Left colon (tissue), 2 donors: Measurements from ENCODE around the gene CHURC1. TPM values are rescaled to one million over a fixed set of nuclear protein-coding genes. Genes with fewer than 3 reads are reported as not detected.
"Not testable (repeated sequence)": the region's sequence is repeated elsewhere in the genome, so short reads cannot be mapped to it uniquely, and the experiment has no call there.

ENCODE experiments used
- ATAC-seq: fragments of 200-7000 bp; cut with Tn5 transposase; one replicate; pipeline ENCODE4 v1.9.1; 2020; ENCODE audit warnings: mild to moderate bottlenecking, moderate library complexity
- DNase-seq, 2 donors: peaks; one replicate each; pipeline ENCODE4 v3.0.0-alpha.2; 2020
- intact Hi-C, 2 donors: fragments of 100-400 bp; cut with DNase I in 1 of 2; cut with micrococcal nuclease in 1 of 2; formaldehyde crosslinking; loops; one replicate each; pipeline versions ENCODE4 v1.11.2 to v1.14.0; 2022; cut with DNase I, micrococcal nuclease
- total RNA-seq, 2 donors: library from RNA; stranded (reverse); fragmentation: NEBNext Ultra II Directional; extraction: Animal tissue kit (Norgen Biotek cat#: 25700); gene quantifications; one replicate each; pipeline ENCODE4 v1.2.1, GENCODE V29; 2021
- donor health status: DM: no; HTN: no; CAD: no.
- donor health status: DM: yes; HTN: yes; CAD: no.

Gene CHURC1
- total RNA-seq, 2 donors from 2014 or later = 48.6 to 50.8 TPM

DNA sequence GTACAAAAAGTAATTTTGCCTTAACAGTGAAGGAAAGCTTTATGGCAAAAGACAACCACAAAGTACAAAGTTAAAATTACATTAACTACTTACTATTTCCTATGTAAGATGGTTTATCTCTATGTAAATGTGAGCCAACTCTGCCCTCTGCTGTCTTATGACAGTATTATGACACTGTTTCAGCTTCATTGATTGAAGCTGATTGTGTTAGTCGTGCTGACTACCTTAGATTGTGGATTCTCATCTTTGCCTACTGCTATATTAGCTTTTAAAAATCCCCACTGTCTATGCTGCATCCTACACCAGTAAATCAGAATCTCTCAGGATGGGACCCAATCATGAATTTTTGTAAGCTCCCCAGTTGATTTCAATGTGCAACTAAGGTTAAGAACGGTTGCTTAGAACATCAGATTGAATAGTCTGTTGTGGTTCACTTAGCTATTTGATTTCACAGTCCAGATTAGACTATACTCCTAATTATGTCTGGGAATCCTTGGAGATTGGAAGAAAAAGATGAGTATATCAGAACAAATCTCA is 22.3 kb upstream of the CHURC1 start:
- no peak for DNase-seq
- intact Hi-C loops = loop anchor here in 1 of 2 donors (10.0 kb wide), 1 partner anchor 67 kb away; no protein-coding TSS in a partner anchor

DNA sequence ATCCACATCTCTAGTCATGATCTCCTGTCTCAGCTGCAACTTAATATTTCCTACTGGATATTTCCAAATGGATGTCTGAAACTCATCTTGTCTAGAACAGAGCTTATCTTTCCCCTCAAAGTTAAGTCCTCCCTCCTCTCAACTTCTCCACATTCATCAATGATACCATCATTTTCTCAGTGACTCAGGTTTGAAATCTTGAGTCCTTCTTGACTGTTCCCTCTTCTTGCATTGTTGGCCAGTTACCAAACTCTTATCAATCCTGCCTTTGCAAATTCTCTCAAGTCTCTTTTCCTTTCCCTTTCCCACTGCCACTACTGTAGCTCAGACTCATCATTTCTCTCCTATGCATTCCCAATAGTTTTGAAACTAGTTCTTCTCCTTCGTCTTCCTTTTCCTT is 14.3 kb upstream of the CHURC1 start:
- DNase-seq (no peak), ATAC-seq (no peak)
- intact Hi-C loops = loop anchor here in 1 of 2 donors (10.0 kb wide), 1 partner anchor 75 kb away; no protein-coding TSS in a partner anchor

More for the DNA sequence above, 22.3 kb upstream of the CHURC1 start:
- ATAC-seq = peak; percentile 92

DNA sequence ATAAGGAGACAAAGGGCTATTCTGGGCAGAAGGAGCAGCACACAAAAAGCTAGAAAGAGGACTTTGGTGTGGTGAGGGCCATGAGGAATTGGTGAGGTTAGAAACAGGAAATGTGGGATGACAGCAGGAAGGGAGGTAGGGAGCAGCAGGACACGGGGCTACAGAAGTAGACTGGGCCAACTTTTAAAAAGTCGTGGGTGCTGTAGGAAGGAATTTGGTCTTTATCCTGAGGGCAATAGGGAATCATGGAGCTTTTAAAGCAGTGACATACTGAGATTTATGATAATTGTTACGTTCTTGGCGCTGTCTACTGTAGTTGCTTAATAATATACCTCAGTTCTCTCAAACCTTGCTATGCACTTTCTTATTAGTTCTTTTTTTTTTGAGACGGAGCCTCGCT is 8.2 kb upstream of the CHURC1 start:
- intact Hi-C loops = no loop called here
- no peak for DNase-seq

DNA sequence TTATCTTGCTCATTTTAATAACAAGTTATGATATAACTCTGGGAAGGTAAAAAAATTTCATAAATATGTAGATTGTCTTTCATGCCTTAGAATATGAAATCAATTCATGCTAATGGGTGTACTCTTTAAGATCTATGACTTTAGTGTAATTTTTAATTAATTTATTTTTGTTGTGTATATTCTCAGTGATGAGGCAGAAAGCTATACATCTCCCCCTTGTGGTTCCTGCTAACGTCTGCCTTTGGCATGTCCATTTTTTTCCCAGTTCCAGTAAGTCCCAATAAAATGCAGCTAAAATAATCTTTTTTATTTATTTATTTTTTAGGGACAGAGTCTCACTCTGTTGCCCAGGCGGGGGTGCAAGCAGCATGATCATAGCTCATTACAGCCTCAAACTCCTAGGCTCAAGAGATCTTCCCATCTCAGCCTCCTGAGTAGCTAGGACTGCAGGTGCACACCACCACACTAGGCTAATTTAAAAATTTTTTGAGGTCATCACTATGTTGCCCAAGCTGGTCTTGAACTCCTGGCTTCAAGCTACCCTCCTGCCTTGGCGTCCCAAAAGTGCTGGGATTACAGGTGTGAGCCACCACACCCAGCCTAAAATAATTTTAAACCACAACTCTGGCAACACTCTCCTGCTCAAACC is 3.3 kb upstream of the CHURC1 start:
- DNase-seq = no peak
- ATAC-seq = no peak
- intact Hi-C loops = no loop called here

More for the DNA sequence above, 8.2 kb upstream of the CHURC1 start:
- ATAC-seq = no peak

DNA sequence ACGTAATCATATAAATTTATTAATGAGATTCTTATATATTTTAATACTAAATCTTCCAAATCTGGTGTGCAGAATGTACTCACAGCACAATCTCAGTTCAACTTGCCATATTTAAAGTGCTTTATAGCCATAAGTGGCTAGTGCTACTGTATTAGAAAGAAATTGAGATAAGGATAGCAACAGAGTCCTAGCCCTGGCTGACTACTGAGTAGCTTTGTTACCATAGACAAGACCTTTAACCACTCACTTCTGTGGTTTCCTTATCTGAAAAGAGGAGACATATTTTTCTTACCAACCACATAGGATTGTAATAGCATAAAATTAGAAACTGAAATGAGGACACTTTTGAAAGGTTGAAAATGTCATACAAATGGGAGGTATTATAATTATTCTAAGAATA is 2.0 kb upstream of the CHURC1 start:
- DNase-seq = no peak
- no peak for ATAC-seq
- intact Hi-C loops = no loop called here

DNA sequence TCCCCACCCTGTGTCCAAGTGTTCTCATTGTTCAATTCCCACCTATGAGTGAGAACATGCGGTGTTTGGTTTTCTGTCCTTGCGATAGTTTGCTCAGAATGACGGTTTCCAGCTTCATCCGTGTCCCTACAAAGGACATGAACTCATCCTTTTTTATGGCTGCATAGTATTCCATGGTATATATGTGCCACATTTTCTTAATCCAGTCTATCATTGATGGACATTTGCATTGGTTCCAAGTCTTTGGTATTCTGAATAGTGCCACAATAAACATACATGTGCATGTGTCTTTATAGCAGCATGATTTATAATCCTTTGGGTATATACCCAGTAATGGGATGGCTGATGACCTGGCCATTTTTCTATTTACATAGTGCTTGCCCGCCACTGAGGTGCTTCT is 778 bp upstream of the CHURC1 start:
- peak; percentile 5 for ATAC-seq
- intact Hi-C loops, DNase-seq: not testable (repeated sequence)

DNA sequence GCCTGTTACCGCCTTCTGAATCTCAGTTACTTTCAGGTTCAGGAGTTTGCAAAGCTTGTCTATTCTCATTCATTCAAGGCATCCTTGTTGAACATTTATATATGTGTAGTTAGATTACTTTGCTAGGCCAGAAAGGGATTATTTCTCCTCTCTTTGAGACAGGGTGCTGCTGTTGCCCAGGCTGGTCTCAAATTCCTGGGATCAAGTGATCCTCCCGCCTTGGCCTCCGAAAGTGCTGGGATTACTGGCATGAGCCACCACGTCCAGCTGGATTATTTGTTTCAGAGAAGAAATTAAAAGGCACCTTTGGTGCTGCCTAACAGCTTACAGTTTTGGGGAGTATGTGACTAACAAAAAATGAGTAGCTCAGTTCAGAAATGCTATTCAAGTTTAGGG is 772 bp downstream of the CHURC1 start:
- intact Hi-C loops = no loop called here
- ATAC-seq = no peak
- DNase-seq = no peak

DNA sequence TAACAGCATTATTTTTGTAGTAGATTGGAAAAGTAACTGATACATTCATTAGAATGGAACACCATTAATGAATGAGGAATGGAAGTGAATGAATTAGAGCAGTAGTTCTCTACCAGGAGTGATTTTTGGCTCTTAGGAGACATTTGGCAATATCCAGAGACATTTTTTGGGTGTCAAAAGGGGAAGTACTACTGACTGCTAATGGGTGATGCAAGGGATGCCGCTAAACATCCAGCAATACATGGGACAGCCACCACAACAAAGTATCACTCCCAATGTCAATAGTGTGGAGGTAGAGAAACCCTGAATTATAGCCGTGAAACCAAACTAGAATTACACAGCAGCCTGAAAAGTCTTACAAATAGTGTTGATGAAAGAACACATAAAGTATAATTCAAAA is 1.5 kb downstream of the CHURC1 start:
- DNase-seq (no peak), ATAC-seq (no peak)
- intact Hi-C loops = no loop called here

DNA sequence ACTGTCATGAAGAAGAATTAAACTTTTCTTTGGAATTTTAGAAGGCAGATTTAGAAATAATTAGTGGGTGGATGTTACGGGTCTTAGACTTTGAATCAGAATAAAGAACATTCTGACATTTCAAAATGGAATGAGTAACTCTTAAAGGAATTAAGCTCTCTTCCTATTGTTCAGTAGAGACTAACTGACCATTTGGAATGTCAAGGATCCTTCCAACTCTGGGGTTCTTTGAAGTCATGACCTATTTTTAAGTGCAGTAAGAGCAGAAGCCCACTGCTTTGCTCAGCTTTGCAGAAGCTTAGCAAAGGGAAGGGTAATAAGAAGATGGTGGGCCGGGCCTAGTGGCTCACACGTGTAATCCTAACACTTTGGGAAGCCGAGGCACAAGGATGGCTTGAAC is 4.0 kb downstream of the CHURC1 start:
- ATAC-seq = no peak
- intact Hi-C loops = no loop called here
- DNase-seq = no peak

DNA sequence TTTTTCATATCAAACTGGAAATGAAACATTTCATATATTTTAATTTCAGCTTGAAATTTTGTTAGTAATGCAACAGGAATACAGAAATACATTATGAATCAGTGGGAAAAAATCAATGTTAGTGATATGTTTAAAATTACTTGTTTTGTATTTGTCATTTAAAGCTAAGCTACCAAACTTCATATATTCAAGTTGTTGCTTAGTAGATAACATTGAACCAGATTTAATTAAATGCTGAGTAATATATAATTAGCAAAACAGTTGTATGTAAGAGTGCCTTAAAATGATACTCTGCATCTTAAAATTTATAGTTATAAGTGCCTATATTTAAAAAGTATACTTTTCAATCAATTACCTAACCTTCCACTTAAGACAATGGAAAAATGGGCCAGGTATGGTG is 5.0 kb downstream of the CHURC1 start:
- DNase-seq (no peak), ATAC-seq (no peak)
- intact Hi-C loops = no loop called here

DNA sequence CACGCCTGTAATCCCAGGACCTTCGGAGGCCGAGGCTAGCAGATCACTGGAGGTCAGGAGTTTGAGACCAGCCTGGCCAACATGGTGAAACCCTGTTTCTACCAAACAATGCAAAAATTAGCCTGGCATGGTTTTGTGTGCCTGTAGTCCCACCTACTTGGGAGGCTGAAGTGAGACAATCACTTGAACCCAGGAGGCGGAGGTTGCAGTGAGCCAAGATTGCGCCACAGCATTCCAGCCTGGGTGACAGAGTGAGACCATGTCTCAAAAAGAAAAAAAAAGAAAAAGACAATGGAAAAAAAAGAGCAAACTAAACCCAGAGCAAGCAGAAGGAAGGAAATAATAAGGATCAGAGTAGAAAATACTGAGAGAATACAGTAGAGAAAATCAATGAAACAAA is 5.4 kb downstream of the CHURC1 start:
- DNase-seq = no peak
- no peak for ATAC-seq
- intact Hi-C loops = no loop called here

DNA sequence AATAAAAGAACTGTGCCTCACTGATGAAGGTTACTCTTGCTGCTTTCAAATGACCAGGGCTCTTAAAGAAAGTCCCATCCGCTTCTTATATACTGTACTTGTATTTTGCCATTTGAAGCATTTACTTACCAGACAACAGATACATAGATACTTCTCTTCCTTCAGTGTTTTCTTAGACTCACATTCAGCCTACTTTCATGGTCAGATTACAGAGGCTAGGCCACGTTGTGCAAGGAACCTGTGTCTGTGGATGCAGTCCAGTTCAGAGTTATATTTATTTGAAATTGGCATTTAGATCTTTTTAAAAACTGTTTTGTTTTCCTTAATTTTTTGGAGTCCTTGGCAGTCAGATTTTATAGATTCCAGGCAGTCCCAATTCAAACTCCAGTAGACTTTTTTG is 6.2 kb downstream of the CHURC1 start:
- no peak for DNase-seq
- intact Hi-C loops = no loop called here
- ATAC-seq = no peak

DNA sequence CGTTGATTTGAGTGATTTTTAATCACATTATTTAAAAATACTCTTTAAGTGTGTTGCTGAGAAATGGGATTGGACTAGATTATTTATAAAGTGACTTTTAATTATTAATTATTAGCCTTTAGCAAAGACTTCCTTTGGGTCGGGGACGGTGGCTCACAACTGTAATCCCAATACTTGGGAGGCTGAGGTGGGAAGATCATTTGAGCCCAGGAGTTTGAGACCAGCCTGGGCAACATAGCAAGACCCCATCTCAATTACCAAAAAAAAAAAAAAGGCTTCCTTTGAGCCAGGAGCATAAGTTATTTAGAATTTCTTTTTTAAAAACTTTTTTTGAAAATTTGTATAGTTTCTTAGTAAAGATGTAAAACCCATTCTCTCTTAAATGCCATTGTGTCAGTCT is 8.8 kb downstream of the CHURC1 start:
- intact Hi-C loops = no loop called here
- ATAC-seq (no peak), DNase-seq (no peak)

DNA sequence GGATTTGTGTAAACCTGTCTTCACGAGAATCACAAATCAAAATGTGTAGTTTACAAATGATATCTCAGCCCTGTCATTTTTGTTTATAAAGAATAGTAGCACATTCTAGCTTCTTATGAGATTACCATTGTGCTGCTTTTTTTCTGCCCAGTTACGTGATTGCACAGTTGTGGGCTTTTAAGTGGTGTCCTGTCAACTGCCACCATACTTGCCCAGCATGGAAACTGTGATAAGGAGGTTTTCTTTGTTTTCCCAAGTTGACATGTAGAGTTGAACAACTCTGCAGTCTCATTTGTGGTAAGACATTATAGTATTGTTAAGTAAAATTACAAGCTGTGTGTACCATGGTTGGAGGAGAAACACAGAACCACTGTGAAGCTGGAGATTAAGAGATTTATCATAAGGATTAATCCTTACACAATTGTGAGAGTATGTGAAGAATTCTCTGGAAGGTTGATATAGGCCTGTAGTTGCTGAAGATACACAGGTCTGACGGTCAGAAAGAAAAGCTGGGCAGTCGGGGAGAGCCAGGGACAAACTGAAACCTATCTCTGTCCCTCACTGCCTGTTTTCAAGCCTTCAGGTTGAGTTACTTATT is 12.2 kb downstream of the CHURC1 start:
- DNase-seq (no peak), ATAC-seq (no peak)
- intact Hi-C loops = no loop called here

DNA sequence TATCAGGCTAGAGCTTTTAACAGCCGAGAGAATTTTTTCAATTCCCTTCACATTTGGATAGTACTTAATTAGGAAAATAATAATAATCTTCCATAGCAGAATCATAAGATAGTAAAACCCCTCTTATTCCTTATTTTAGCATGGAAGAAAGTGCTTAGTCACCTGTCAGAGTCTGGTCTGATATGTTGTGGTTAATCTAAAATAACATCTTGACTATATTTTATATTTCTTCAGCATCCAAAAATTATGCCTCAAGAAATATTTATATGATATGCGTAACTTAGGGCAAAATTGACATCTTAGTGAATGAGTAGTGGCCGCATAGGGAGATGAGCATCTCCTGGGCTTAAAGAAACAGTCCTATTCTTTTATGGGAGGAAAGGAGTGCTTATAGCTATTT is 12.8 kb downstream of the CHURC1 start:
- intact Hi-C loops = no loop called here
- DNase-seq = no peak
- no peak for ATAC-seq

DNA sequence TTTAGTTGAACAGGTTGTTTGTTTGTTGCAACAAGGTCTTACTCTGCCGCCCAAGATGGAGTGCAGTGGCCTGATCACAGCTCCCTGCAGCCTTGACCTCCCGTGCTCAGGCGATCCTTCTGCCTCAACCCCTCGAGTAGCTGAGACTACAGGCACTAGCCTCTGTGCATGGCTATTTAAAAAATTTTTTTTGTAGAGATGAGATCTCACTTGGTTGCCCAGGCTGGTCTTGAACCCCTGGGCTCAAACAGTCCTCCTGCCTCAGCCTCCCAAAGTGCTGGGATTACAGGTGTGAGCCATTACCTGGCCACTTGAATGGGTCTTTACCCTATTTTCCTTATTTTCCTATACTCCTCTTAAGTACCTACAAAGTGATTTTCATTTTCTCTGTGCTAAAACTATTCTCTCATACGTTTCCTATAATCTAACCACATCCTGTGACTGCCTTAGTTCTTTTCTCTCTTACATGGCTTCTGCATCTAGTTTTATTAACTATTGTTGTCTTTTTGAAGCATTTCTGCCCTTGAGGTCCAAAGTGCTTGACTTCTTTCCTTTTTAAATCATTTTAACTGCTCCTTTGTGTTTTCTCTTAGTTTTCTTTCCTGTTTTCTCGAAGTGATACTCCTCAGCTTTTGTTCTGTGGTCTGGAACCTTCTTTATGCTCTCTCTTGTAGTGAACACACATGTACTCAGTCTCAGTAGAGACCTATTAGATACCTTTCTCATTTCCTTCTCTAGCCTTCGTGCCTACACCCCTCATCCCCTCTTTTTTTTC is 14.2 kb downstream of the CHURC1 start:
- no peak for DNase-seq
- ATAC-seq = no peak
- intact Hi-C loops = no loop called here

DNA sequence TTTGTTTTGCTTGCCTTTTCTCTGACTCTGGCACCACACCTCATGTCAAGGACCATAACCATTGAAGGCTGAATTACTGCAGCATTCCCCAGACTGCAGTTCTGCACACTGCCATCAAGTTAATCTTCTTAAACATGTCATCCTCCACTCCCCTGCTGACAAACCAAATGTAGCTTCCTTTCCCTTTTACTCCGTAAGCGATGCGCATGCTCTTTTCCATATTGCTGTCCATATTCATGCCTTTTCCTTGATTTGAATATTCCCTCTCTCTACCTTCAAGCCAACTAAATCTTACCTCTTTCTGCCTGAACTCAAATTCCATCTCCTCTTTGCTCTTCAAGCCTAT is 14.7 kb downstream of the CHURC1 start:
- intact Hi-C loops = no loop called here
- DNase-seq (no peak), ATAC-seq (no peak)

DNA sequence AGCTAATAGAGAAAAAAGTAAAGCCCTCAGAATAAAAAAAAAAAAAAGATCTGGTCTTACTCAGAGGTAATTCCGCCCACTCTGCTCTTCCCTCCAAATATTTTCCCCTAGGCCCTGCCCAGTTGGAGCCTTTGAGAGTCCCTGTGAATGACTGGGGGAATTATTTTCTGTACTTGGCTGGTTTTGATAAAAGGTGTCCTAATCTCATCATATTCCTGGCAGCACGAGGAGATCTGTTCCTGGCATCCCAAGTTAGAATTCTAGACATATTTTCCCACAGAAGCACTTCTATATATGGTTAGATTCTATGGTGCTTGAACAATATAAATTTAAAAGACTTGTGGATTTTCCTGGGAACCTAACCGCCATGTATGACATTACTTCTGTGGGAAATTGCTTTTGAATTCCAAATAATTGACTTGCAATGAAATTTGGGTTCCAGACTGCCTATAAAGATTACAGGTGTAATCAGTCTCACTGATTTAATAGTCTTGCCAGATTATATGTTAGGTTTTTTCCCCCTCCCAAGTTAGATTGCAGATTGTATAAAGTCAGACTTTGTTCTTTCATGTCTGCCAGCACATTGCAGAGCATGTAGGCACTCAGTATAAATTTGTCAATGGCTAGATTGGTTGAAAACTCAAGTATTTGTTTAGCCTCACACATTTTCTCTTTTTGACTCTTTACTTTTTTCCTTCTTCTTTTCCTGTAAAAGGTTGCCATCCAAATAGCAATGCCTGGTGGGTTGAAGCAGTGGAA is 16.0 kb downstream of the CHURC1 start:
- ATAC-seq = peak; percentile 87
- no peak for DNase-seq
- intact Hi-C loops = no loop called here

DNA sequence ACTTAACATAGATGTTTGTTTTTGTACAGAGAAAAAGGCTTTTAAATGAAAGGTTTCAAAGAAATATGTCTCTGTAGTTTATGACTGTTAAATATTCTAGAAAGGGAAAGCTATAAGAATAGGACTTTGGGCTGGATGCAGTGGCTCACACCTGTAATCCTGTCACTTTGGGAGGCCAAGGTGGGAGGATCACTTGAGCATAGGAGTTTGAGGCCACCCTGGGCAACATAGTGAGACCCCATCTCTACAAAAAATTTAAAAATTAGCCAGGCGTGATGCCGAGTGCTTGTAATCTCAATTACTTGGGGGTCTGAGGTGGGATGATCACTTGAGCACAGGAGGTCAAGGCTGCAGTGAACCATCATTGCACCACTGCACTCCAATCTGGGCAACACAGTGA is 16.9 kb downstream of the CHURC1 start:
- ATAC-seq = peak; percentile 20

More for the DNA sequence above, 16.9 kb downstream of the CHURC1 start:
- DNase-seq = no peak
- intact Hi-C loops = no loop called here
